HL-60 (cell line): ENCODE results near the gene CDH7.

Experiments
- CTCF ChIP-seq: IDR thresholded peaks from one replicate; pipeline ENCODE4 v1.5.1; 2011; ENCODE audit warnings: low read length, control low read depth, inconsistent platforms; ENCODE audit not compliant: insufficient read depth
- GABPA ChIP-seq: IDR thresholded peaks from 2 replicates; pipeline ENCODE4 v1.6.1; 2012; ENCODE audit warnings: low read depth
- REST ChIP-seq: IDR thresholded peaks from 2 replicates; pipeline ENCODE4 v1.6.1; 2012; ENCODE audit warnings: low read depth; ENCODE audit not compliant: insufficient replicate concordance
- SPI1 ChIP-seq: IDR thresholded peaks from 2 replicates; pipeline ENCODE4 v1.6.1; 2012; ENCODE audit warnings: low read depth, mild to moderate bottlenecking, borderline replicate concordance

GRCh38 chr18:65811307-65811706, 60.5 kb downstream of the CDH7 start:
- TF ChIP-seq CTCF (no peak), GABPA (no peak), REST (no peak), SPI1 (no peak)
